ENCODE measurements around the gene LIPE. TPM values are rescaled to one million over a fixed set of nuclear protein-coding genes. Genes with fewer than 3 reads are reported as not detected.

Gene LIPE
- total and polyA plus RNA-seq, 2 experiments from 2014 or later = 0.22 to 0.61 TPM

DNA sequence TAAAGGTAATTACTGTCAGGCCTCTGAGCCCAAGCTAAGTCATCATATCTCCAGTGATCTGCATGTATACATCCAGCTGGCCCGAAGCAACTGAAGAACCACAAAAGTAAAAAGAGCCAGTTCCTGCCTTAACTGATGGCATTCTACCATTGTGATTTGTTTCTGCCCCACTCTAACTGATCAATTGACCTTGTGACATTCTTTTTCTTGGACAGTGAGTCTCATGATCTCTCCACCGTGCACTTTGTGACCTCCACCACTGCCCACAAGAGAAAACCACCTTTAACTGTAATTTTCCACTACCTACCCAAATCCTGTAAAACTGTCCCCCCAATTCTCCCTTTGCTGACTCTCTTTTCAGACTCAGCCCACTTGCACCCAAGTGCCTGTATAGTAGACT, 32.7 kb upstream of the LIPE start:
- in situ Hi-C loops (cut with MboI) = loop anchor here (10.0 kb wide), 1 partner anchor 65 kb away; the partner anchor contains the start of gene CEACAM1

DNA sequence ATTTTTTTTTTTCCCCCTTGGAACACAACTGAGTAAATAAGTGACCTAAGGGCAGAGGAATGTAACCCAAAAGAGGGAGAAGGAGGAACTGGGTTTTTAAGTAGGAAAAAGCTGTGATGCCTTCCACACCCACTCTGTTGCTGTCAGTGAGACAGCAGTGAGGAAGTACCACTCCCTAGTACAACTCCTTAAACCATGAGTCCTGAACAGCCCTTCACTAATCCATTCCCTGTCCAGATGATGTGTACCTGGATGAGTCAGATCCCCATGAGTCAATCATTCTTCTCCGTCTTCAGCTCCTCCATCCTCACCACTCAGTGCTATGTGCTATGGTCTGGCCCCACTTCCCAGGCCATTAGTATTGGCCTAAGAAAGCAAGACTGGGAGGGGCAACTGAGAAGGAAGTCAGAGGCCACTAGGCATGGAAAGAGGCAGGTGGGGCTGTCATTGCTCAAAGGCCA, 28.5 kb upstream of the LIPE start:
- 0 out of 2 replicates have a peak, but pooled peaks cover 3% of the 10 kb centered on the region for H3K4me1 ChIP-seq (ENCODE audit: insufficient read depth)
- peaks cover 35% of the 10 kb centered on the region for H3K27me3 ChIP-seq (replicated peaks; ENCODE audit: insufficient read depth)
- H3K27ac ChIP-seq = no peak overlapping the region
- no peak for TF ChIP-seq EZH2 (IDR thresholded peaks at IDR 0.05; ENCODE audit: insufficient read depth, poor library complexity, severe bottlenecking)
- no peak for TF ChIP-seq EZH2phosphoT487 (IDR thresholded peaks at IDR 0.05; ENCODE audit: insufficient read depth, low read depth)
- H2AFZ ChIP-seq = no peak overlapping the region
- H3K9me3 ChIP-seq (ENCODE audit: low read depth) = no peaks in the 10 kb centered on the region
- no peak overlapping the region for H3K9ac ChIP-seq
- no peaks in the 10 kb centered on the region for H3K36me3 ChIP-seq (ENCODE audit: low read depth)
- no peak overlapping the region for H3K4me3 ChIP-seq
- in situ Hi-C loops (cut with MboI) = loop anchor here (10.0 kb wide), 1 partner anchor 69 kb away; the partner anchor contains the start of gene CEACAM1
- H3K9me2 ChIP-seq (ENCODE audit: insufficient read depth) = no peaks in the 10 kb centered on the region
- 8 to 16% methylated on average over 1 of the region's 1 CpG for WGBS, 2 experiments (ENCODE audit: low coverage in 1 of 2, low lambda C conversion rate in 2 of 2, missing lambda C conversion rate in 2 of 2)
- no peaks in the 10 kb centered on the region for H3F3A ChIP-seq (ENCODE audit: insufficient read depth)
- DNase-seq = no peak
- no peaks in the 10 kb centered on the region for H3K79me2 ChIP-seq (ENCODE audit: insufficient read depth)
- no peaks in the 10 kb centered on the region for H4K20me1 ChIP-seq (ENCODE audit: insufficient read depth)
- H3K4me2 ChIP-seq (ENCODE audit: unreplicated experiment) = no peak overlapping the region

More for the DNA sequence above, 32.7 kb upstream of the LIPE start:
- Histone ChIP-seq H3K4me2 (ENCODE audit: unreplicated experiment) (no peak overlapping the region), H3K9me2 (ENCODE audit: insufficient read depth) (no peaks in the 10 kb centered on the region), H2AFZ (no peak overlapping the region), H3K79me2 (ENCODE audit: insufficient read depth) (no peaks in the 10 kb centered on the region), H3K9me3 (ENCODE audit: low read depth) (no peaks in the 10 kb centered on the region), H3K4me3 (no peak overlapping the region), H3K4me1 (ENCODE audit: insufficient read depth) (0 out of 2 replicates have a peak, but pooled peaks cover 3% of the 10 kb centered on the region), H3F3A (ENCODE audit: insufficient read depth) (no peaks in the 10 kb centered on the region), H3K36me3 (ENCODE audit: low read depth) (no peaks in the 10 kb centered on the region), H3K27ac (no peak overlapping the region), H3K27me3 (replicated peaks; ENCODE audit: insufficient read depth) (peaks cover 18% of the 10 kb centered on the region; the same call in 1 of the 2 replicates), H3K9ac (no peak overlapping the region), H4K20me1 (ENCODE audit: insufficient read depth) (no peaks in the 10 kb centered on the region)
- 59 to 66% methylated on average over 2 of the region's 2 CpGs for WGBS, 2 experiments (ENCODE audit: low coverage in 1 of 2, low lambda C conversion rate in 2 of 2, missing lambda C conversion rate in 2 of 2)
- no peak for TF ChIP-seq EZH2 (IDR thresholded peaks at IDR 0.05; ENCODE audit: insufficient read depth, poor library complexity, severe bottlenecking)
- TF ChIP-seq EZH2phosphoT487 (IDR thresholded peaks at IDR 0.05; ENCODE audit: insufficient read depth, low read depth) = no peak
- no peak for DNase-seq

DNA sequence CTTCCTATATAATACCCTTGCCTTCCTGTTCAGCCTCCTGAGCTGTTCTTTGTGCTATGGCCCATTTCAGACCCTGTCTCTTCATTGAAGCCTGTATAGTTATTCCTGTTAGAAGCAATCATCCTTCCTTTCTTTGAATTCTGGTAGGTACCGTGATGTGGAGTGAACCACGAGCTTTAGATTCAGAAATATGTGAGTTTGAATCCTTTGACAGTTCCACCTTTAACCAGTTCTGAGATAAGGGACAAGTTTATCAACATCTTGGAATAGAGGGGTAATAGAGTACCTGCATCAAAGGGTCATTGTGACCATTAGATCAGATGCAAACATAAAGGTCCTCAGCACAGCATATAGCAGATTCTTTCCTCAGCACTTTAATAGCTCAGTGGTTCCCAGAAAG, 27.9 kb upstream of the LIPE start:
- TF ChIP-seq EZH2 (IDR thresholded peaks at IDR 0.05; ENCODE audit: insufficient read depth, poor library complexity, severe bottlenecking) (no peak), EZH2phosphoT487 (IDR thresholded peaks at IDR 0.05; ENCODE audit: insufficient read depth, low read depth) (no peak)
- Histone ChIP-seq H3K9me3 (ENCODE audit: low read depth) (no peaks in the 10 kb centered on the region), H3K4me1 (ENCODE audit: insufficient read depth) (peaks cover 6% of the 10 kb centered on the region; the same call in 1 of the 2 replicates), H3K4me2 (ENCODE audit: unreplicated experiment) (no peak overlapping the region), H4K20me1 (ENCODE audit: insufficient read depth) (no peaks in the 10 kb centered on the region), H3K9ac (no peak overlapping the region), H3K27ac (no peak overlapping the region), H3K79me2 (ENCODE audit: insufficient read depth) (no peaks in the 10 kb centered on the region), H3K27me3 (replicated peaks; ENCODE audit: insufficient read depth) (peaks cover 35% of the 10 kb centered on the region), H3K4me3 (no peak overlapping the region), H3K9me2 (ENCODE audit: insufficient read depth) (no peaks in the 10 kb centered on the region), H3K36me3 (ENCODE audit: low read depth) (no peaks in the 10 kb centered on the region), H3F3A (ENCODE audit: insufficient read depth) (0 out of 2 replicates have a peak, but pooled peaks cover 1% of the 10 kb centered on the region), H2AFZ (no peak overlapping the region)
- 63 to 68% methylated on average over 2 of the region's 2 CpGs for WGBS, 2 experiments (ENCODE audit: low coverage in 1 of 2, low lambda C conversion rate in 2 of 2, missing lambda C conversion rate in 2 of 2)
- in situ Hi-C loops (cut with MboI) = loop anchor here (10.0 kb wide), 1 partner anchor 70 kb away; the partner anchor contains the start of gene CEACAM1
- DNase-seq = no peak

DNA sequence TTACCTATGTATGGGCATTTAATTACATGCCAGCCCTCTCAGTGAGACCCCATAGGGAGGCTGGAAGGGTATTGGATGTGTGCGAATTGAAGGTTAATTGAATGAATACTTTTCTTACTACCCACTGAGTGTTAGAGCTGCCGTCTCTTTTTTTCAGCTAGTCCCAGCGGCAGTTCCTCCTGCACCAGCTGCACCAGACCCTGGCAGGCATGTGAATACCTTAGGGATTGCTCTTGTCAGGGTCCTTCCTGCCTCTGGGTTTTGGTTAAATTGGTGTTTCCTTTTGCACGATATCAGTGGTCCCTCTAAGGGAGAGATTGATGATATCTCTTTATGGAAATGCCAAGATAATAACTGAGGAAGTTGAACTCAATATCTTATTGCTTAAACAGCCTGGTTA, 25.4 kb upstream of the LIPE start:
- Histone ChIP-seq H3F3A (ENCODE audit: insufficient read depth) (0 out of 2 replicates have a peak, but pooled peaks cover 5% of the 10 kb centered on the region), H3K9ac (no peak overlapping the region), H4K20me1 (ENCODE audit: insufficient read depth) (no peaks in the 10 kb centered on the region), H2AFZ (no peak overlapping the region), H3K36me3 (ENCODE audit: low read depth) (no peaks in the 10 kb centered on the region), H3K4me1 (ENCODE audit: insufficient read depth) (peaks cover 15% of the 10 kb centered on the region), H3K4me2 (ENCODE audit: unreplicated experiment) (no peak overlapping the region), H3K27ac (no peak overlapping the region), H3K27me3 (replicated peaks; ENCODE audit: insufficient read depth) (peaks cover 35% of the 10 kb centered on the region), H3K4me3 (no peak overlapping the region), H3K79me2 (ENCODE audit: insufficient read depth) (no peaks in the 10 kb centered on the region), H3K9me2 (ENCODE audit: insufficient read depth) (no peaks in the 10 kb centered on the region), H3K9me3 (ENCODE audit: low read depth) (no peaks in the 10 kb centered on the region)
- 55 to 62% methylated on average over 4 of the region's 4 CpGs for WGBS, 2 experiments (ENCODE audit: low coverage in 1 of 2, low lambda C conversion rate in 2 of 2, missing lambda C conversion rate in 2 of 2)
- in situ Hi-C loops (cut with MboI) = loop anchor here (10.0 kb wide), 1 partner anchor 72 kb away; the partner anchor contains the start of gene CEACAM1
- DNase-seq = no peak
- no peak for TF ChIP-seq EZH2phosphoT487 (IDR thresholded peaks at IDR 0.05; ENCODE audit: insufficient read depth, low read depth)
- no peak for TF ChIP-seq EZH2 (IDR thresholded peaks at IDR 0.05; ENCODE audit: insufficient read depth, poor library complexity, severe bottlenecking)
